GM12891 (cell line): ENCODE data around the gene MAP4K4.

Experiments used
- POLR2A ChIP-seq: IDR thresholded peaks from 2 replicates; pipeline ENCODE4 v1.6.1; 2011; ENCODE audit warnings: low read depth, low read length, control low read depth
- POLR2AphosphoS5 ChIP-seq: IDR thresholded peaks from 2 replicates; pipeline ENCODE4 v1.6.1; 2011; ENCODE audit warnings: low read depth, low read length, control low read depth
- POU2F2 ChIP-seq: IDR thresholded peaks from 2 replicates; pipeline ENCODE4 v1.6.1; 2011; ENCODE audit warnings: low read depth, mild to moderate bottlenecking, control low read depth, low read length, moderate library complexity
- TAF1 ChIP-seq: IDR thresholded peaks from 2 replicates; pipeline ENCODE4 v1.6.1; 2011; ENCODE audit warnings: low read depth, low read length, control low read depth

DNA sequence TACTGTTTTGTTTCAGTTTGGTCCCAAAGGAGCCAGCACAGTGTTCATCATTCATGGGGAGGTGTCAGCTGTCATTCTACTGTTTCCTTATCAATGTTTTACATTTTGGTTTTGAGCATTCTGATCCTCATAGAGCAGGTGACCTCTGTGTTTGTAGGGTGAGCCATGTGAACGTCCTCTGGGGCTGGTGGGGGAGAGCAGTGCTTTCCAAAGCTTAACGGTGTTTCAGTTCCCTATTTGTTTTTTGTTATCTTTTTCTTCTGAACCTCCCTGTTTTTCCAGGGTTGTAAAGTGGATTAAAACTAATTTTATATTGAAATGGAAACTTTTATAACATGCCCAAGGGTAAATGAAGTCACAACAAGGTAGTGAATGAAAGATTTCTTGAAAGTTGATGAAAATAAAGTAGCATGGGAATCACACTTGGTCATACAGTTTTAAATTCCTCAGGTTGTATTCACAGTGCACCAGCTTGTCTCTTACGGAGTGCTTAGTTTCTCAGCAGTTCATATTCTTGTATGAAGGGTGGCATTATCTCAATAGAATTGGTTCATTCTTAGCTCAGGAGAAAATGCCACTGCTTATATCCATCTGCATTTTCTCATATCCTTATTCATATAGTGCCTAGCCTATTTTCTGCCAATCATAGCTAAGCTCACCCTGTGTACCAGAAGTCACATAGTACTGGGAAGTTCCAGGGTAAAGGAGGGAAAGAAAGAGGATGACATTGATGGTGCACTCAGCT is 54.5 kb downstream of the MAP4K4 start:
- no peak for TF ChIP-seq POLR2AphosphoS5
- TF ChIP-seq POLR2A = no peak
- TF ChIP-seq POU2F2 = 0 out of 2 replicates have a peak, but pooled peaks have one; percentile 14
- TF ChIP-seq TAF1 = no peak
